ENCODE measurements around the gene PDZRN3.
"Not testable (repeated sequence)": the region's sequence is repeated elsewhere in the genome, so short reads cannot be mapped to it uniquely, and the experiment has no call there.

DNA sequence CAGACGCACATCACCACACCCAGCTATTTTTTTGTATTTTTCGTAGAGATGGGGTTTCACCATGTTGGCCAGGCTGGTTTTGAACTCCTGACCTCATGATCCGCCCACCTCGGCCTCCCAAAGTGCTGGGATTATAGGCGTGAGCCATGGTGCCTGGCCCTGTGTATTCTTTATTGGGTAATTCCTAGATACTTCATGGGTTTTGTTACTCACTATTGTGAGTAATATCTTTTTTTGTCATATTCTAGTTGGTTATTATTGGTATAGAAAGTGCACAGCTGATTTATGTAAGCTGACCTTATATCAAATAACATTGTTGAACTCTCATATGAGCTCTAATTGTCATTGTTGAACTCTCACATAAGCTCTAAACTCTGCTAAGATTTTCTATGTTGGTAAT is 160.6 kb downstream of the PDZRN3 start:
- TF ChIP-seq, protein P1, sequence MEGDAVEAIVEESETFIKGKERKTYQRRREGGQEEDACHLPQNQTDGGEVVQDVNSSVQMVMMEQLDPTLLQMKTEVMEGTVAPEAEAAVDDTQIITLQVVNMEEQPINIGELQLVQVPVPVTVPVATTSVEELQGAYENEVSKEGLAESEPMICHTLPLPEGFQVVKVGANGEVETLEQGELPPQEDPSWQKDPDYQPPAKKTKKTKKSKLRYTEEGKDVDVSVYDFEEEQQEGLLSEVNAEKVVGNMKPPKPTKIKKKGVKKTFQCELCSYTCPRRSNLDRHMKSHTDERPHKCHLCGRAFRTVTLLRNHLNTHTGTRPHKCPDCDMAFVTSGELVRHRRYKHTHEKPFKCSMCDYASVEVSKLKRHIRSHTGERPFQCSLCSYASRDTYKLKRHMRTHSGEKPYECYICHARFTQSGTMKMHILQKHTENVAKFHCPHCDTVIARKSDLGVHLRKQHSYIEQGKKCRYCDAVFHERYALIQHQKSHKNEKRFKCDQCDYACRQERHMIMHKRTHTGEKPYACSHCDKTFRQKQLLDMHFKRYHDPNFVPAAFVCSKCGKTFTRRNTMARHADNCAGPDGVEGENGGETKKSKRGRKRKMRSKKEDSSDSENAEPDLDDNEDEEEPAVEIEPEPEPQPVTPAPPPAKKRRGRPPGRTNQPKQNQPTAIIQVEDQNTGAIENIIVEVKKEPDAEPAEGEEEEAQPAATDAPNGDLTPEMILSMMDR (IDR thresholded peaks at IDR 0.05) = not testable (repeated sequence)
- TF ChIP-seq EZH2 (IDR thresholded peaks at IDR 0.05) = not testable (repeated sequence)
